Loucy (cell line): ENCODE measurements around the gene TOGARAM1.

ENCODE experiments used
- EZH2phosphoT487 ChIP-seq: fragments of 200-600 bp; IDR thresholded peaks from 2 replicates; pipeline ENCODE4 v1.6.1; 2018; ENCODE audit warnings: antibody characterized with exemption, mild to moderate bottlenecking, moderate library complexity, borderline replicate concordance
- TF ChIP-seq, protein P1 (sequence below): fragments of 200-600 bp; sonication (generic); conservative IDR thresholded peaks from 2 replicates; pipeline ENCODE4 v1.5.1; 2014; ENCODE audit warnings: mild to moderate bottlenecking, antibody characterized with exemption, low read length

DNA sequence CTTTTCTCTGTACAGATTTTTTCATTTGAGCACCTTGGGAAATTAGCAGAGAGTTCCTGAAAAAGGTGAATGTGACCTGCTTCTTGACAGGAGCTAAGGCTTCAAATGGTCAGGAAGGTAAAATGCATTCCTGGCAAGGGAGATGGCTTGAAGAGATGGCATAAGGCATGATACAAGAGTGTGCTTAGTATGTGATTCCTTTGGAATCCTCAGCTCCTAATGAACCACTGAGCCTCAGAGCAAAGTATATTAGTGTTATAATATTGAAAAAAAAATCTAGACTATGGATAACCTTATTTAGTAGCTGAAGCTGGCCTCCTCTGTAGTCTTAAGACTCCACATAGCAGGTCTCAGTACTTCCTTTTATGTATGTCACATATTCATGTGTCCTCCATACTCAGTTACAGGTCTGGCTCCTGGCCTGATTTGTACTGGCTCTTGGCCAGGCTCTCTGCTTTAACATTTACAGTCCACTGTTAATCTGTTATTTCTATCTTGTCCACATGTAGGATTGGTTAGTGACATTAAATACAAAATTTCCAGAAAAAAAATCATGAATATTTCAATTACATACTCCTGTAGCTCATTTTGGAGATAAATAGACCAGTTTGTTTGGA, 17.9 kb downstream of the TOGARAM1 start:
- no peak for TF ChIP-seq EZH2phosphoT487
- TF ChIP-seq, protein P1, sequence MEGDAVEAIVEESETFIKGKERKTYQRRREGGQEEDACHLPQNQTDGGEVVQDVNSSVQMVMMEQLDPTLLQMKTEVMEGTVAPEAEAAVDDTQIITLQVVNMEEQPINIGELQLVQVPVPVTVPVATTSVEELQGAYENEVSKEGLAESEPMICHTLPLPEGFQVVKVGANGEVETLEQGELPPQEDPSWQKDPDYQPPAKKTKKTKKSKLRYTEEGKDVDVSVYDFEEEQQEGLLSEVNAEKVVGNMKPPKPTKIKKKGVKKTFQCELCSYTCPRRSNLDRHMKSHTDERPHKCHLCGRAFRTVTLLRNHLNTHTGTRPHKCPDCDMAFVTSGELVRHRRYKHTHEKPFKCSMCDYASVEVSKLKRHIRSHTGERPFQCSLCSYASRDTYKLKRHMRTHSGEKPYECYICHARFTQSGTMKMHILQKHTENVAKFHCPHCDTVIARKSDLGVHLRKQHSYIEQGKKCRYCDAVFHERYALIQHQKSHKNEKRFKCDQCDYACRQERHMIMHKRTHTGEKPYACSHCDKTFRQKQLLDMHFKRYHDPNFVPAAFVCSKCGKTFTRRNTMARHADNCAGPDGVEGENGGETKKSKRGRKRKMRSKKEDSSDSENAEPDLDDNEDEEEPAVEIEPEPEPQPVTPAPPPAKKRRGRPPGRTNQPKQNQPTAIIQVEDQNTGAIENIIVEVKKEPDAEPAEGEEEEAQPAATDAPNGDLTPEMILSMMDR, result no peak
